ENCODE measurements around the gene RNH1.
A peak's percentile ranks its signal among the peaks of the same experiment; 100 is the strongest.

The RNH1 gene

DNA sequence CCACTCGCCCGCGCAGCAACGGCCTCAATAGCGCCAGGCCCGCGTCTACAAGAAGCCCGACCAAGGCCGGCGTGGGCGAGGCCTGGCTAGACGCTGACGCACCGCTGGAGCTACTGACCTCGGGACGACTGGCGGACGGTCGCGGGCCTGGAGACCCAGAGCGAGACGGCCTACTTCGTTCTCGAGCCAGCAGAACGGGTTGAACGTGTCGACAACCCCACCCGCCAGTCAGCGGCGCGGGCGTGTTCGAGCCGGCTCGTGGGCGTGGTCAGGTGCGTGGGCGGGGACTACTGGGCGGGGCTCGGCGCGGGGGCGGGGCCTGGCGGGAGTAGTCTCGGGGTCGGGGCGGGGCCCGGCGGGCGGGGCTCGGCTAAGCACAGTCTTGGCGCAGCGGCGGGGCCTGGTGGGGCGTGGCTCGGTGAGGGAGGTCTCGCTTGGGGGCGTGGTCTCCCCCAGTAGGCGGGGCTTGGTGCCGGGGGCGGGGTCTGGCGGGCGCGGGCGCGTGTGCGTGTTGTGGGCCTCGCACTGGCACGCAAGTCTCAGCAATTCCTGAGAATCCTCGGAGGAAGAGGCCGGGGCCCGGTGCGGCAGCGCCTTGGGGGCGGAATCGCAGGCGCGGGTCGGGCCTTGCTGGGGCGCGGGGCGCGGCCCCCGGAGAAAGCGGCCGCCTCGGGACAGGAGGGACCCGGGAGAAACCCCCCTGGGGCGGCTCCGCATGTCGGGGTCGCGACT lies at the start of gene RNH1:
RNH1 (minus strand) TSS at position 248 of the 732 bp plus-strand sequence. CDS start 5,080 bp downstream, outside the sequence.
- DNase-seq: peak; percentile 87

DNA sequence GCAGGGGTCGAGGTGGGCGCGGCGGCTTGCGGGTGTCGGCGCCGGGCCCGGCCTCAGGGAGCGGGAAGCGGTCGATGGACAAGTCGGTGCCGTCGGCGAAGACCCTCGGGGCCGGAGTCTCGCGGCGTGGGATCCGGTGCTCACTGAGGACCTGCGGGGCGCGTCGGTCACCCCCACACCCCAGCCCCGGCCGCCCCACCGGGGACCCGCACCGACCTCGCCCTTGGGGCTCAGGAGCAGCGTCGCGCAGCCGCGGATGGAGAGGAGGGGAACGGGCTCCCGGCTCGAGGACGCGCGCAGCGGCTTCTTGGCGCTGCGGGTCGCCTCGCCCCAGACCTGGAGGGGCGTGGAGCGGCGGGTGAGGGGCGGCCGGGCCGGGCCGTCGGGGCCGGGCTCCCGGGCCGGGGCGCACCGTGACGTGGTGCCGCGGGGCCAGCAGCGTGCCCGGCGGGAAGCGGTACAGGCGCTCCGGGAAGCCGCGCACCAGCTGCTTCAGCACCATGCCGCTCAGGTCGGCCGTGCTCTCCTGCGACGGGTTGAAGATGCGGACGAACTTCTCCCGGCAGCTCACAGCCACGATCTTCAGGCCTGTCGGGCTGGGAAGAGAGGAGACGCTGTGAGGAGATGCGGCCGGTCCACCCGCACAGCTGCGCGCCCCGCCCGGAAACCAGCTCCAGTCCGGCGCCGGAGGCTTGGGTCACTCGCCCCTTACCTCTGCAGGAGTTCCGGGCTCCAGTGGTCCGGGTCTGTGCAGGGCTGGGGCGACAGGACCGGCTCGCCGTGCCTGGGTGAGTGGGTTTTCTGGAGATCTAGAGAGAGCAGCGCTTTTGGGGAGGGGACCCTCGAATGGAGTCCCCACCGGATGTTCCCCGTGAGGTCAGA lies 49.0 kb upstream of the RNH1 start:
- peak; percentile 46 for DNase-seq

DNA sequence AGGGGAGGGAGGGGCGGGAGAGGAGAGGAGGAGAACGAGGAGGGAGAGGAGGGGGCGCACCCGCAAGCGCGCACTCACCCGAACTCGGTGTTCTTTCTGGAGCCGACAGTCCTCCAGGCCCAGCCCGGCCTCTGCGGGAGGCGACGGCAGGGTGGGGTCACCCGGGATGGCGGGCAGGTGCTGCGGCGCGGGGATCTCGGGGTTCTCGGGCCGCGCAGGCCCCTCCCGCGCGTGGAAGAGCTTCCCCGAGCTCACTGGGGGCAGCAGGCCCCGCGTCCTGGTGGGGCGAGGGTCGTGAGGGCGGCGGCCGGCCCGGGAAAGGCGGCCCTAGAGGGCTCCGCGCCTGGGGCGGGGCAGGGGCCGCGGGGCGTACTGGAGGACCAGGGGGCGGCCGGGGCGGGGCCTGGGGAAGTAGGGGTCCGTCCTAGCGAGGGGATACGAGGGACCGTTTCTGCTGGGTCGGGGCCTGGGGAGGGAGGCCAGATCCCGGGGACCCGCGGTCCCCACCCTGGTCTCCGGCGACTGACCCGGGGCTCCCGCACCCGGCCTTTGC lies 48.3 kb upstream of the RNH1 start:
- DNase-seq: peak; percentile 66

DNA sequence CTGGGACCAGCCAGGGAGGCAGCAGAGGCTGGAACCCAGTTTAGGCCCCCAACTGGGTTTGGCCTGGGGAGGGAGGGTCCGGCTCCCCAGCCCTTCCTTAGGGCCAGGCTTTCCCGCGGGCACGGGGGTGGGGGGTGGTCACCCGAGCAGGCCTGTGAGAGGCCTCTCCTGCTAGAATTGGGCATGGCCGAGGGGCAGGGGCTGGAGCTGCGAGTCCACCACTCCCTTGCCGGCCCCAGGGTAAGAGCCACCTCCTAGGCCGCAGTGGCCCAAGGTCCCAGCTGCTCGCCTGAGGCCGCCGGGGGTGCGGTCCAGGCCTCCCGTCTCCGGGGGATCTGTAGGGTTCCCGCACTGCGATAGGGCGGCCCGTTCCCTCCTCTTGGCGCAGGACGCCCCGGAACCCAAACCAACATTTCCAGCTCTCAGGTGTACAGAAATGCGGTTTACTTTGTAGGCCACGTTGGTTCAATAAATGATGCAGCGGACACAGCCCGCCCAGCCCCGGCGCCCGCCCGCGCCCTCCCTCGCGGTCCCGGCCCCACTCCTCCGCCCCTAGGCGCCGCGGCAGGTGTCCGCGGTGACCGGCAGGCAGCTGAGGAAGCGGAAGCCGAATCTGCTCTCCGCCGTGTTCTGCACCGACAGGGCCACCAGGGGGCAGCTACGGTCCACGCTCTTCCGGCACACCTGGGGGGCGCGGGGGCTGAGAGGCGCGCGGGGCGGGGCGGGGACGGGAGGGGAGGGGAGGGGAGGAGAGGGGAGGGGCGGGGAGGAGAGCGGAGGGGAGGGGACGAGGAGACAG lies 47.6 kb upstream of the RNH1 start:
- DNase-seq: peak; percentile 66

DNA sequence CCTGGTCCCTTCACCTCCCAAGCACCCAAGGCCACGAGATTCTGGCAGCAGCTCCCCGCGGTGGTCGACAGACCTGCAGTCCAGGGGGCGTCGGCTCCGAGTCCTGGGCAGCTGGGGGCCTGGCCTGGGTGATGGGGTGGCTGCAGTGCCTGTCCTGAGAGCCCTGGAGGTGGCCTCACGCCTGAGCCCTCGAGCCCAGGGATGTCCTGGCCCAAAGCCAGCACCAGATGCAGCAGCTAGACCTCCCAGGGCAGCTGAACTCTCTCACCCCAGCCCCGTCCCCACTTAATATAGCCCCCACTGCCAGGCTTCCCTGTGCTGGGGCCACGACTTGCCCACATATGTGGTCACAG lies 46.9 kb upstream of the RNH1 start:
- no peak for DNase-seq

DNA sequence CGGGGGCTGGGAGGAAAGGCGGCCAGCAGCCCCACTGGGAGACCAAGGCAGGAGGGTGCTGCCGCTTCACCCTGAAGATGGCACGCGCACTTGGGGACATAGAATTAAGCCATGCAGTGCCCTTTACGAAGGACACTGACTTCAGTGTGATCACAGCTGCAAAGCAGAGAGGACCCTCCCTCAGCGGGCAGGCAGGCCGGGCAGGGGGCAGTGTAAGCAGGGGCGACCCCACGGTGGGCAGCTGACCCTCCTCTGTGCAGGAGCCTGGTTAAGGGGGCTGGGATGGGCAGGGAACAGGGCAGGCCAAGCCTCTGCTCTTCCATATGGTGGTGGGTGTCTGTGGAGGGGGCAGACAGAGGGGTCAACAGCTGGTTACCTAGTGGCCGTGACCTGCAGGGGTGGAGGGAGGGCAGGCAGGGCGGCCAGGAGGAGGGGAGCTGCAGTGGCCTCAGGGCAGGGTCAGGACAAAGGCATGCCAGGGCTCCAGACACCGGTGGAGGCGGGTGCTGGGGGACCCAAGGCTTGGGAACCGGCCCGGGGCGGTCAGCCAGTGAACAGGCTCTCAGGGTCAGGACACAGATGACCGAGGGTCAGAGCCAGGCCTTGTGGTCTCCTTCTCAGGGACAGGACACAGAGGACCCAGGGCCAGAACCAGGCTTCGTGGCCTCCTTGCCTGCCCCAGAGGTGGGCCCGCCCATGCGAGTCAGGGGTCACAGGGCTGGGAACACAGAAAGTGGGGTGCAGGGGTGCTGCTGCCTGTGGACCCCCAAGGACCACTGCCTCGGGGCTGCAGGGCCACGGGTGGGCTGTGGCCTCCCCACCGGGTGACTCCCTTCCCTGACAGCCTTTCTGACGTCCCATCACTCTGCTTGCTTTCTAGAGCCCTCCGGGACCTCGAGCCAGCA lies 46.3 kb upstream of the RNH1 start:
- no peak for DNase-seq

GRCh38 chr11:551596-551995 lies 44.6 kb upstream of the RNH1 start:
- no peak for DNase-seq

DNA sequence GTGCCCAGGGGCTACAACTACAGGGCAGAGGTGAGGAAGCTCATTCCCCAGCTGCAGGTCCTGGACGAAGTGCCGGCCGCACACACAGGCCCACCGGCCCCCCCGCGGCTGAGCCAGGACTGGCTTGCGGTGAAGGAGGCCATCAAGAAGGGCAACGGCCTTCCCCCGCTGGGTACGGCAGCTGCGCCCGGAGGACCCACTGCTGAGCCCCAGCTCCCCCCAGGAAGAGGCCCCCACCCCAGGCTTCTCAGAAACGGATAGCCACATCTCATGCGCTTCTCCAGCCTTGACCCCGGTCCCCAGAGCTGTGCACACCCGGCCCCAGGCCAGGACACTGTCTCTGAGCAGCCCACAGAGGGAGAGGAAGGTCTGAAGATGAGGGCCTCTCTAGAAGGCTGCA lies 44.1 kb upstream of the RNH1 start:
- DNase-seq: no peak

DNA sequence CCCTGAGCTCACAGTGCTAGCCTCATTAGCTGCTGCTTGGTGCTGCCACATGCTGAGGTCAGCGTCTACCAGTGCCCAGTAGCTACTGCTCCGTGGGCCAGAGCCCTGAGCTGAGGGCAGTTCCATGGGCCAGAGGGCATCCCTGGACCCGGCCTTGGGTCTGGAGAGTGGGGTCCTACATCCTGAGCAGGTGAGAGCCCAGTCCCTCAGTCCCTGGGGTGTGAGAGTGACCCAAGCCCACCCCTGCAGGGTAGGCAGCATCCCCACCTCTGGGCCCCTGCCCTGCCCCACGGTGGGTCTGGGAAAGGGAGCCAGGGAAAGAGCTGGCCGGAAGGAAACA lies 43.7 kb upstream of the RNH1 start:
- DNase-seq: no peak

DNA sequence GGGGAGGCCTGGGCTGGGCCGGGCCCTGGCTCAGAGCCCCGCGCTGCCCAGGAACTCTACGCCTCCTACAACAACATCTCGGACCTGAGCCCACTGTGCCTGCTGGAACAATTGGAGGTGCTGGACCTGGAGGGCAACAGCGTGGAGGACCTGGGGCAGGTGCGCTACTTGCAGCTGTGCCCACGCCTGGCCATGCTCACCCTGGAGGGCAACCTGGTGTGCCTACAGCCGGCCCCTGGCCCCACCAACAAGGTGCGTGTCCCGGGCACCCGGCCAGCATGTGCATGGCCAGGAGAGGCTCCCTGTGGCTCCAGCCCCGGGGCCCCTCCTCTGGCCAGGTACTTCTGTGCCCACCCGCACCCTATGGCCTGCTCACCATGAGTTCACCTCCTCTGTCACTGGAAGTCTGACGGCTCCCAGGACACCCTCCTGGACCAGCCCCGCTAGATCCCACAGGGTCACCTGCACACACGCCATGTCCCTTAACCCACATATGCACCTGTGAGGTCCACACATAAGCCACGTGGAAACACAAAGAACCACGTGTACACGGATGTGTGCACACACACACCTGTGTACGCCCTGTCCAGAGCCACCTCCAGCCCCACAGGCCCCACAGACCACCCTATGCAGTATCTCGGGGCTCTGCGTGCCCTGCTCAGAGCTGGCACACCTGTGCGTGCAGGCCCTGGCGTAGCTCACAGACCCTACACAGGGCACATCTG lies 43.1 kb upstream of the RNH1 start:
- DNase-seq: no peak

DNA sequence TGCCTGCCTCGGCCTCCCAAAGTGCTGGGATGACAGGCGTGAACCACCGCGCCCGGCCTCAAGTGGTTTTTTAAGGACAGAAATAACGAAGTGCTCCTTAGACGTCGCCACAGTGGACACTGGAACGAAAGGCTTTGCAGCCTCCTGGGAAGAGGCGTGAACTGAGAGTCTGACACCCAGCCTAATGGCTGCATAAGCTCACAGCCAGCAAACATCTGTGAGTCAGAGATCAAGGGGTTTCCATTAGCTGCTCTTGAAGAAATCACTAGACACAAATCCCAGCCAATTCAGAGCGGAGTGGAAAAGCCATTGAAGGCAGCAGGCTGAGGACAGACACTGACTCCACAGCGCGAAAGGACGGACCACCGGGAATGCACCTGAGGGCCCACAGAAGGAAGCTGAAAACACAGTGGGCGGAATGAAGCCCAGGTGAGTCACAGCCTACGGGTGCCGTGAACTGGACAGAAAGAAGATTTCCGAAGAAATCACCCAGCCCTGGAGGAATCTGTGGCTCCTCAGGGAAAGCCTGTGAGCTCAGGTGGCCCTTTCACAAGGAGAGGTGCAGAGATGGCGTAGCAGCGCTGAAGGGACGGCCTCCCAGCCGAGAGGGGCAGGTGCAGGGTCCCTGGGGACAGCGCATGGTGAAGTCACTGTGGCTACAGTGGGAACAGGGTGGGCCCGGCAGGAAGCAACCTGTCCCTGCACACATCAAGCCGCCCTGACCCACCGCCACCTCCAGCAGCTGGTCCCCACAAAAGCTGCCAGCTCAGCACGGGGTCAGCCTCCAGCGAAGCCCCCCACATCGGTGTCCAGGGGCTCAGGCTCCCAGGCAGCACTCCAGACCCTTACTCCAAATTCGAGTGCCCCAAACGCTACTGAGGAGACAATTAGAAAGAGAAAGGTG lies 41.9 kb upstream of the RNH1 start:
- no peak for DNase-seq

DNA sequence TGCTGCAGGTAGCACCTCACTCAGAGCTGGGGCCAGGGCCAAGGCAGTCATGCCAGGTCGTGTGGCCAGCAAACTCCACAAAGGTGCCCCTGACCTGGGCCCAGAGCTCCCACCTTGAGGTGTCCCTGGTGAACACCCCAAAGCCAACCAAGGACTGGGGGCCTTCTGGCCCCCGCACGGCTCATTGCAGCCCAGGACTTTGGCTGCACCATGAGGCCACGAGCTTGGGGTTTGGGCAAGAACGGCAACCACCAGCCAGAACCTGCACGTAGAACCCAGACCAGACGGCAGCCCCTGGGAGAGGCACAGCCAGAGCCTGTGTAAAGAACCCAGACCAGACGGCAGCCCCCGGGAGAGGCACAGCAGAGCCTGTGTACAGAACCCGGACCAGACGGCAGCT lies 38.1 kb upstream of the RNH1 start:
- DNase-seq: no peak

DNA sequence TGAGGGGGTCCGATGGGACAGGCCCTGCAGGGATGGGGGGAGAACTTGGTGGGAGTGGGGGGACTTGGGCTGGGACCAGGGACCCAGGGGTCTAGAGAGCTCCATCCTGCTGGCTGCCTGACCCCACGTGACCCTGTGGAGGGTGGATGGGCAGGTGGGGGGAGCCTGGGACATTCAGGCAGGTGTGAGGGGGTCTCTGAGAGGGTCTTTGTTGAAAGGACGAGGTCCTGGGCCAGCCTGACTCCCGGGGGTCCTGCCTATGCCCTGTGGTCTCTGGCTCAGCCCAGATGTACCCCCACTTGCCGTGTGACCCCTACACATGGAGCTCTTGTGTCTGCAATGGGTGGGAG lies 37.8 kb upstream of the RNH1 start:
- no peak for DNase-seq

GRCh38 chr11:541433-541885 lies 34.4 kb upstream of the RNH1 start:
- DNase-seq: no peak

DNA sequence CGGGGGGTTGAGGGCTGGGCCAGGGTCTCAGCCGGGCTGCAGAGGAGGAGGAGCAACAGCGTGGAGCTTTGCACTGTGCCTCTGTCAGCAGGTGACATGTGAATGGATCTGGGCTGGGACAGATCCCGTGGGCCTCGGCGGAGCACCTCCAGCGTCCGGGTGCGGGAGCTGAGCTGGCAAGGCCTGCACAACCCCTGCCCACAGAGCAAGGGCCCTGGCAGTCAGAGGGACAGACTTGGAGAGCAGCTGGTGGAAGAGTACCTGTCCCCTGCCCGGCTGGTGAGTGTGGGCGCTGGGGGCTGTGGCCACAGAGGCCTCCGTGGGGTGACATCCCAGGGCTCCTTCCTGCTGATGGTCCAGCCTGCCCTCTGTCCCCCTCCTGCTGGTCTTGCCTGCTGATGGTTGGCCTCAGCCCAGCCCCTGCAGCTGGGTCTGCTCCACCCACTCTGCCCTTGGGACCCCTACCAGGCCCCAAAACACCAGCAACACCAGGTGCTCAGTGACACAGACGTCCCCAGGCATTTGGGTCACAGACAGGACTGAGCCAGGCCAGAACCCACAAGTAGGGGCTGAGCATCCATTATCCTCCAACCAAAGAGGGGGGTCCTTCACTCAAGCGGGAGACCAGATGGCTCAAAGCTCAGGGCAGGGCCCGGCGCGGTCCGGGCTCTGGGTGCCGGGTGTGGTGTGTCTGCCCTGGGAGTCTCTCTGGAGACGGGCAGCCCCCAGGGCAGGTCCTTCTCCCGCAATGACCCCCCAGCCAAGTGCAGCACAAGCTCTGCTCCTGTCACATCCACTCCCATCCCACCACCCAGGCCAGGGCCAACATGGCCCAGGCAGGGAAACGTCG lies 33.8 kb upstream of the RNH1 start:
- DNase-seq: no peak

GRCh38 chr11:539971-540481 lies 33.0 kb upstream of the RNH1 start:
- DNase-seq: no peak

GRCh38 chr11:538431-539051 lies 31.5 kb upstream of the RNH1 start:
- no peak for DNase-seq

DNA sequence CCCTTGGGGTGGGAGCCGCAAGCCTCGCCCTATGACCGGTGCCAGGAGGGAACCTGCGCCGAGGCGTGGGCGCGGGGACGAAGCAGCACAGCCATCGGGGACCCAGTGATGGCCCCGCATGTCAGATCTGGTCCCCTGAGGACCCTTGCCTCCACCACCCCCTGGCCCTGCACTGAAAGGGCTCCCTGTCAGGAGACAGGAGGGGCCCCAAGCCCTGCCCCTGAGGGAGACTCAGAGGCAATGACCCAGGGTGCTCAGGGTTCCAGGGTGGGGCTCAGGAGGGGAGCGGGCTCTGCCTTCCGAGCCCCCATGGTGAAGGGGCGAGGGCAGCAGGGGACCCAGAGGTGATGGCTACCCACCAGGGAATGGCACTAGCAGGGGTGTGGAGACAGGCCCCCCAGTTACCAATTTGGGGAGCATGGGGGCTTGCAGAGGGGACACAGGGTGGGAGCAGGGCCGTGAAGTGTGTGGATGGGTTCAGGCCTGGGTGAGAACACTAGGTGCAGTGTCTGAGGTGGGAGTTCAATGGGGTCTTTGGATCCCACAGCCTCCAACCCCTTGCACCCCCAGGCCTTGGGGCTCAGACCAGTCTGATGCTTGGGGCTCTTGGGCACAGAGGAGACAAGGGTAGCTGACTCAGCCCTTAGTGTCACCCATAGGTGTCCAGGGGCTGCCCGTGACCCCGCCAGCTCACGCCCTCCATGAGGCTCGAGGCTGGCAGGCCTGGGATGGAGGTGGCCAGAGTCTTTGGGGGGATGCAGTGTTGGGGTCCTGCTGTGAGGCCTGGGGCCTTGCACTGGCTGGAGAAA lies 30.8 kb upstream of the RNH1 start:
- DNase-seq: no peak

All from retina (tissue), 1 donor.